NCI-H526 treated with DMSO at 0.1 percent for 48 hours (cell line): Measurements from ENCODE around the gene MAB21L1.

Experiments used
- DNase-seq: peaks from one replicate; lab custom pipeline; 2025; lab: John Stamatoyannopoulos, UW

MAB21L1 gene

DNA sequence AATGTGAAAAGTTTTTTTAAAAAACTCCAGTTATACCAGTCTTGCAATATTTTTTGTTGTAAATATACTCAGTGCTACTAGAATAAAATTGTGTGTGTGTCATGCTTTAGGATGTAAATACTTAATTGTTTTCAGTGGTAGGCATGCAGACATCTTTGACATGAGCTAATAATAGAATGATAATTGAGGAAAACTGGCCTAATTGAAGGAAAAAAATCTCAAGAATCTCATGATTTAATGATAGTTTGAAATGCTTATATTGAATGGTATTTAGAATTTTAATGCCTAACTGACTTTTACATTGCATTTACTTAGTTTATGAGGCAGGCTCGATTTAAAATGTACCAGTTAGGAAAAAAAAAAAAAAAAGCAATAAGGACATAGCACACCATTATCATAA, 3.2 kb upstream of the MAB21L1 start:
- DNase-seq = no peak

DNA sequence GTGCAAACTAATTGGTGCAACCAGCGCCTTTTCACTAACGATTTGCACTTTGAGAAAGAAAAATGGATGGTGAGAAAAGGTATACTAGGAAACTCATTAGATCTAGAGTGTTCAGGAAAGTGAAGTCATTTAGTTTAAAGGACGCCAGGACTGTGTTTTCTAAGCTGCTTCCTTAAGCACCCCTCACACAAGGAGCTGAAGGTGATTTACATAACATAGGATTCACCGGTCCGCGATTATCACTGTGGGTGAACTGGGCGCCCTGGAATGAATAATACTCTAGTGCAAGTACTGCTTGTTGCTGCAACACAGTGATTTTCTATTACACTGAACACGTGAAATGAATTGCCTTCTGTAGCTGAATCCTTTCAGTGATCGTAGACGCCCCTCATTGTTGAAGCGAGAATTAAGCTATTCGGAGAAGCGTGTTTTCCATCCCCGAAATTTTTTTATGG, 2.6 kb upstream of the MAB21L1 start:
- DNase-seq = no peak

DNA sequence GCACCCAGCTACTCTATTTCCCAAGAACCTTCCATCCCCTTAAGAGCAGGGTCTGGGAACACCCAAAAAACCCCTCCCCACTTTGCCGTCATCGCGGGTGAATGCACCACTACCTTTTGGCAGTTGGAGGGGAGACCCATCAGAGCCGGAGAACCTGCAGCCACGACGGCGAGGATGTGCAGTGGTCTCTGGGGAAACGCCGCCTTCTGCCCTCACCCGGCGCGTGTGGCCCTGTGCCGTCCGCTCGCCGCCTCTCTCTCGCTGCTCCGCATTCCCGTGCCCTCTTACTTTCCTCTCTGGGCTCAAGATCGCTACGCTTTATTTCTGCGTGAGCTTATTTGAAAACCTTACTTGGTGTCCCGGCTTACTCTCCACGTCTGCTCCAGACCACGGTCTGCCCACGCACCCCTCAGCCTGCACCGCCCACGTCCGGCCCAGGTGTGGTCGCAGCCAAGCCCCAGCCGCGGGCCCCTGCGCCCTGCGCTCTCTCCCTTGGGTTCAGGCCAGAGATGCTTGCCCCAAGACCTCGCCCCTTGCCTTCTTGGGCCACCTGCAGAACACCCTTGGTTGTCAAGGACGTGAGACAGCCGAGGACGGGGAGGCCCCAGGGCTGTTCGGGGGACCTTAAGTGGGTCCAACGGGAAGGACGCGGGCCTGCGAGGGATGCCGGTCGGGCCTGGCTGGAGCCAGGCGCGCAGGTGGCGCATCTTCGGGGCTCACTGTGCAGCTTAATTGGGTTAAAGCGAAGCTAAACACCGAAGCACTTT, 2.0 kb upstream of the MAB21L1 start:
- DNase-seq = no peak

DNA sequence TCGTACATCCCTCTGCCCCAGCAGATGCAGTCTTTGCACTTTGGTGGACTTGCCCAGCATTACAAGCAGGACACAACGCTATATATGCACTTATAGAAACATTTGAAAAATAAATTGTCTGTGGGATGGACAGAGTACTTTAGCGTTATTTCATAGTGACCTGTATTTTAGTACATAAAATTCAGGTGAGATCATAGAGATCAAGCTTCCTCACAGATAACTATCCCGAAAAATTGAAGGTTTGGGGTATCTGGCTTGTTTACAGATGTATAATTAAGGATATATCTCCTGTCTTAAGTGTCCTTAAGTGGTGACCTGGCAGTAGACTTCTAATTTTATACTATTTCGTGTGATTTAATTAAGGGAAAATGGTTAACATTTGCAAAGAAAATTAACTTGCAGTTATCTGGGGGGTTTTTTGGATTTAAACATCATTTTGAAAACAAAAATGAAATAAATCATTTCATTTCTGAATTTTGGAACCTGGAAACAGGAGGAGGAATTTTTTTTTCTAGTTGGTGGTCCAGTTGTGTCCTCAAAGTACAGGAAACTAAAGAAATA, 977 bp upstream of the MAB21L1 start:
- no peak for DNase-seq

DNA sequence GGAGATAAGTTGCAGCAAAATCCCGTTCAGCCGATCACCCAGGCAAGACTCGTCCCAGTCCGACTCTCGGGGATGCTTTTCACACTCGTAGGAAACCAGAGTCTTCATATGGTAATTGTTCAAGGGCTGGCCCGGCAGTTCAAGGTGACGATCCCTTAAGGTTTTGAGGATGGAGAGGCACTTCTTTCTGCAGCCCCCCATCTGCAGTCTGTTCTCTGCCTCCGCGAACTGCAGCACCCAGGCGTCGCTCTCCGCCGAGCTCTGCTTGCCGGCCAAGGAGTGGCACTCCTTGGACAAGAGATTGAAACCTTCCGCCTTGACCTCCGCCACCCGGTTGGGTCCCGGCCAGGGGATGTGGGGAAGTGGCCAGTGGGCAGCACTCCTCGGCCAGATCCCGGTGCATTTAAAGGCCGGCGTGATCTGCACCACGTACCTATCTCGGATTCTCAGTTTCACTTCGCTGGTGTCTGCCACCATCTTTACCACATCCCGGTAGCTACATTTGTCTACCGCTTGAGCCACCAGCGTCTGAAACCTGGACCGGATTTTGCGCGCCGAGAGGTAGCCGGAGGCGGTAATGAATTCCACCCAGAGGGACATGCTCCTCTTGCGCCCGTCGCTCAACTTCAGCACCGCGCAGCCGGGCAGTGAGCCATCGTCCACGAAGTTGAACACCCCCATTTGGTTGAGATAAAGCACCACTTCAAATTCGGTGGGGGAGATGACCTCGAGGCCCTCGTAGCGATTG, 1.1 kb downstream of the MAB21L1 start:
- DNase-seq = no peak

DNA sequence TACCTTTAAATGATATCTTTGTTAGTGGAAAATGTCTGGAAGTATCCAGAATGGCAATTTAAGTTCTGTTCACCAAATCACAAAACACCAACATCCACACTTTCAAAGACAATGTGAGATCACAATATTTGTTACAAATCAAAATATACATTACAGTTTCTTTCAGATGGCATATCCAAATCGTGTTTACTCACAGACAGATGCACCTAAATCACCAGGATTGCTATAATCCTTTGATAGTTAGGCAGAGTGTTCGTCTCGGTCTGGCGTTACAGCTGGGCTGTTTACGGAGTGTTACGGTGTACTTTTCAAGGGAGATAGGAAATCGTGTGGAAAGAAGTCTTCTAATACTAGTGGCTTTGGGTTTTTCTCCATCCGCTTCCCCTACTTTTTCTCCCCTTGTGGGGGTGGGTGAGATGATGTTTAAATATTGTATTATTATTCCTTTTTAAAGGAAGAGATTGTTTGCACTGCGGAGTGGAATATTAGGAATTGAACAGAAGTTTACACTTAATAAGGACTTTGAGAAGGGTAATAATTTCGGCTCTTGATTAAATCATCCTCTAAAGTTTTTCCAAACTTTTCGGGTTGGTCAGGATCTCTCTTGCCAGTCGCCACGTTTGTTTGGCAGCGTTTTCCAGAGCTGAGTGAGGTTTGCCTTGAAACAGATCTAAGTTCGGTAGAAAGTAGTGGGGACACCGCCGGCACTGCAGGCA, 1.8 kb downstream of the MAB21L1 start:
- no peak for DNase-seq

DNA sequence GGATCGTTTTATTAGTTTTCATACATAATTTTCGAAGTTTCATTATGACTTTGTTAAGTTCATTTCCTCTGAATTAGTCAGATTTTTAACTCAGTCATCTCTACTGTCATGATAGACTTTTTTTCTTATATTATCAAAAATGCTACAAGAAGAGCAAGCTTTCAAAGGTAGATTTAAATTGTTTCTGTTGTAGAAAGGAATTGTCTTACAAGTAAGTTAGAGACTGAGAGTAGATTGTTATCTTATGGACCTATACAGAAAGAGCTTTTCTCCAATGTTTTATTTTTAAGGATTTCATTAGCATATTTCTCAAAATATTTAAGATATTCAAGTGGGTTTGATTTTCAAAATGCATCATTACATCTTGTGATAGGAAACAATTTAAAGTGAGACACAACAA, 2.7 kb downstream of the MAB21L1 start:
- no peak for DNase-seq

DNA sequence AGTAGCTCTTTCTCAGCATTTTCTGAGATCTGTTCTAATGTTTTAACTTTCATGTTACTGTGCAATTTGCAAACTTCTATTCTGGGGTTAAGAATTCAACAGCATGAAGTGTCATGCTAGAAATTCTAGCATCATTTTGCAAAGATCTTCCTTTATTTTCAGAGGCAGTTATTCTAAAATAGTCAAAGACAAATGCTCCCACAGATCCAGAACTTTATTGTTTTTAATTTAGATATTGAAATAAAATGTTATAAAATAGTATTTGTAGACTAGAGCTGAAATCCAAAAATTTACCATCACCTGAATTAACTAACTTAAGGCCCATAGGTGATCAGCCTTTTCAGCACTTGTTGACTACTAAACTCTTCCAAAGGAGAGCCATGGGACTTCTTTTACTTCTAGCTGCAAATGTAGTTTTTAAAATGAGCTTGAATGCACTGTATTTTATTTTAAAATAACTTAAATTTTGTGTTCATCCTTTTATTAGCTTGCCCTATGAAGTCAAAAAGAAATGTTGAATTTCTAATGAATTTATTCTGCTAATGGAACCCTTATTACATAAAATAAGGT, 3.2 kb downstream of the MAB21L1 start:
- DNase-seq = no peak

DNA sequence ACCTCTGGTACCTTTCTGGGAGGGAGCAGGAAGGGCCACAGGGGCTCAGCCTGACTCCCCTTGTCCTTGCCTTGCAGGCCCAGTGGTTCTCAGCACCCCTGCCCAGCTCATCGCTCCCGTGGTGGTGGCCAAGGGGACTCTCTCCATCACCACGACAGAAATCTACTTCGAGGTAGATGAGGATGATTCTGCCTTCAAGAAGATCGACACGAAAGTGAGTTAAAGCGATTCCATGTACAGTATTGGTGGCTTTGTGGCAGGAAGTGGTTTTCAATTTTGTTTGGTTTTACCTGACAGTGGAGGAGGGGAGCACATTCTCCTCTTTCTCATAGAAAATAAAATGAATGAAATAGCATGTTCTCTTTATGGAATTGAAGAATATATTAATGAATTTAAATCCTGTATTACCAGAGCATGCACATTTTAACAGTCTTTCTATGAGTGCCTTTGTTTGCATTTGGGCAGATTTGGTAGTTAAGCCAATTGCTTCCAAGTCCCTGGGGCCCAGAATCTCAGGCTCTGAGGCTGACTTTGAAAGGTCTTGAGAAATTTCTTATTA, 4.1 kb downstream of the MAB21L1 start:
- no peak for DNase-seq

DNA sequence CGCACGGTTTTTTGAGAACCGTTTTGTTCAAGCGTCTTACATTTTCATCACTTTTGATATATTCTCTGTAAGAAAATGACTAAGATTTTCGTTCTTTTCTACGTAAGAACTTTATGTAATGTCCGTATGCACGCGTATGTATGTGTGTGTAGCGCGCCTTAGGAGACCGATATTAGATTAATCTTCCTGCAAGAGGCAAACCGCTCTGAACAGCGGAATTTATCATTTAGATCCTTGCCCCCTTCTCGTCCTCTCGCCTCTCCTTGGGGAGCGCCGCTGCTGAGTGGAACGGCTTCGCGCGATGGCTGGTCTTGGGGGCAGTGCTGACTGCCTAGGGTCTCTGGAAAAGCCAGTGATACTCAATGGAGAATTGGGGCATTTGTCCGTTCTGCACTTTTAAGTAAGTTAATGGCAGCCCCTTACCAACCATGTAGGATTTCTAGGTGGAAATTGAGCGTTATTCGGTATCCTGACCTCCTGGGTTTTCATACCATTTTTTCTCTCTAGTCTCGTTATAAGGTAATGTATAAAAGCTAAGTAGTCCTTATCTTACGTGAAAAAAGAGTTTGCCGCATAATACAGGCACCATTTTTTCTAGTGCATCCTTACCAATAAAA, 4.7 kb downstream of the MAB21L1 start:
- DNase-seq = no peak

DNA sequence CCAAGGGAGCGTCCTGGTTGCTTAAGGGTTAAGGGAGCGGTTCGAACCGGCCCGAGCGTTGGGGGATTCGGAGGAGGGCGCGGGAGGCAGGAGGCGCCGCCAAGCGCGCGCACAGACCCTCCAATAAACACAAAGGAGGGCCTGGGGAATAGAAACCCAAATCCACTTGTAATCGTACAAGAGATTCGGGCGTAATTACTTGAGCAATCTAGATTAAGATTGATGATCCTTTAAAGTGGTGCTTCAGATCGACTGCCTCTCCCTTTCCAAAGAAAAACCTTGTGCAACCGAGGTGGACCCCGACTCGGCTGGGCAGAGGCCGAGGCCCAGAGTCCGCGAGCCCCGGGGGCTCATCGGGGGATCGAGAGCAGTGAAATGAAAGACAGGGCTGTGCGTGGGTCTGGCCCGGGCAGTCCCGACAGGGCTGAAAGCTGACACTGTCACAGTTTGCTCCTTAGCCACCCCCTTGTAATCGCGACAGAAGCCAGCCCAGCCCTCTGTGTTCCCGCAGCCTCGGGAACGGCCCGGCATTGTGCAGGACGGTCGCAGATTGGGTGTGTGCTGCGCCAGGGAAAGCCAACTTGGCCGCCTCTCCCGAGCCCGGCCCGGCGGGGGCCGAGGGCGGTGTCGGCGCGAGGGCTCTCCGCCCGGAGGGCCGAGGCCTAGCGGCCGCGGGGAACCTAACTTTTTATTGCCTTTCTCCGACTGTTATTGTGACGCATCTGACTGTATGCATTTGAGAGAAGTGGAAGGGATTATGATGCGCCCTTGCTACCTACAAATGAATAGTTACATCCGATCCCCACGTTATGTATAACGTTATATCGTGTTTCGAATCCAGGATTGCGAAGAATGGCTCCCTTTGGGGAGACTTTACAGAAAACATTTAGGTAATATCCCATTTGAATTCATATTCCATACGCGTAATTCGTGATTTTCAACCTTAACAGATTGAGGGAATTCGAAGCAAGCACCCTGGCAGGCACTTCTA, 5.5 kb downstream of the MAB21L1 start:
- no peak for DNase-seq

DNA sequence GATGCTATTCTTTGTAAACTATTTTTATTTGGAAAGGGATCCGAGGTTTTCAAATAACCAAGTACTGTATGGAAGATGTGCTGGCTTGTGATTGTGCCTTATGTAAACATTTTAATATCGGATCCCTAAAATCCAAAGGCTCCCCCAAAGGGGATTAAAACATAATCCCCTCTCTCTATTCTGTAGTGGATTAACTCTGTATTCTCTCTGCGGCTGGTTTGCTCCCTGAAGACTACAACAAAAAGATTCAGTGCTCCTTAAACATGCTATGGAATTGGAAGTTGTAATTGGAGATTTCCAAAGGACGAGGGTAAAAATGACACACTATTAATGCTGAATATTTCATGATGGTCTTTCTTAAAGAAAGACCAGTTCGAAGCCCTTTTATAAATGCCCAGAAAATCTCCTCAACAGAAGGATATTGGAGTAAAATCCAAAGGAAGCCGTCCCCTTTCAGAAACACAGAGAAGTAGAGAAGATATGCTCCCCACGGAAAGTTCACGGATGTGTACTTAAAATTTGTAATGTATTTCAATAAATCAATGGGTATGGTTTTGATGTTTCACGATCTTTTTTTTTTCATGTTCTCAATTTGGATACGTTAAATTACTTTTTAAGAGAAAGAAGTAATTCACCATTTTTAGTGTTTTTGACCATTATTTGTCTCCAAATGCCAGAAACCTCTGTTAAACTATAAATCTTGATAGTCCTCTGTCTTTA, 6.5 kb downstream of the MAB21L1 start:
- DNase-seq = no peak

DNA sequence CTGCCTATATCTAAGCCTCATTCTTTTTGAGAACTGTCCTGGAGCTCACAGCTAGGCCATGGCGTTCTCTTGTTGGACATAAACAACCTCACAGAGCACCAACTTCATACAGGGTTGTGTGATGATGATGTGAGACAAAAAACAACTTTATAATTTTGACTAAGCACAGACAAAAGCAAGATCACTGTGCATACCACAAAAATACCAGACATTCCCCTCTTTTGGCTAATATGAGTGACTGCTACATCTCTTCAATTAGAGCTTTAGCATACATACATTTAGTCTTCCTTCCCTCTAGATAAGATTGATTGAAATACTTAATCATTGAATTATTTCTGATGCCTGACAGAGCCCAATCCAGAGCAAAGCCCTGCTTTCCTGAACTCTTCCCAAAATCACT, 8.3 kb downstream of the MAB21L1 start:
- DNase-seq = no peak

DNA sequence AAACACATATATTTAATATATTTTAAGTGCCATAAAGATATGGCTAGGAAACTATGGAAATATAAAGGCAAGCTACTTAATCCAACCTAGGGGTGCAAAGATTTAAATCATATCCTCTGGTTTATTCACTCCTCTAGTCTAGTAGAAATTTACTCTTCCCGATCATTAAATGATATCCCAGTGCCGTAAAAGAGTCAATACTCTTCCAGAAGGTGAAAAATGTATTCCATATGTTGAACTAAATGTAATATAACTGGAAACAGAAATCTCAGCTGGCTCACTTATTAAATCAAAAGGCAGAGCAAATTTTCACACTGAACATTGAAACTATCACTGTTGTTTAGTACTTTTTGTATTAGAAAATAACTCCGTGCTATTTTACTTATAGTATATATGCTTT, 11.1 kb downstream of the MAB21L1 start:
- DNase-seq = no peak

DNA sequence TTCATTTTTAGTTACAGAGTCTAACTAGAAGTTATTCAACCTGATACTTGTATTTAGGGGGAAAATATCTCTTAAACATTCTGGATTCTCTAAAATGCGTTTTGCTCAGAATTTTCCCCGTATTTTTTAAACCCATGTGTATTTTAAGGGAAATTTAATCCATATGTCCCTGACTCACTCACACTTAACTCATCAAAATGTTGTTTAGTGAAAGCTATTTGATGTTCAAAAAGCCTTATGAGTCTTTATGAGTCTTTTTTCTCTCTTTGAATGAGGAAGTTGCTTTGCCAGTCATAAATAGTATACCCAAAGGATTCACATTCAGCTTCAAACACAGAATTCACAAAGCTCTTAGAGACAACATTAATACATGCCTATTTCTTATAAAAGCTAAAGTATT, 16.4 kb downstream of the MAB21L1 start:
- no peak for DNase-seq

DNA sequence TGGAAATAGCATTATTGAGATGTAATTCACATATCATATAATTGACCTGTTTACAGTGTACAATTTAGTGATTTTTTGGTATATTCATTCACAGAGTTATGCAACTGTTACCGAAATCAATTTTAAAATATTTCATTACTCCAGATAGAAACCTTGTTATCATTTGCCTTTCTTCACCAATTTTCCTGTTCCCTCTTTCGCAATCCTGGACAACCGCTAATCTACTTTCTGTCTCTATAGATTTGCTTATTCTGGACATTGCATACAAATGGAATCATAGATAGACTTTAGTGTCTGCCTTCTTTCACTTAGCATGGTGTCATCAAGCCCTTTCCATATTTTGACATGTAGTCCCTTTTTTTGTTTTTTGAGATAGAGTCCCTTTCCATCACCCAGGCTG, 19.2 kb downstream of the MAB21L1 start:
- no peak for DNase-seq

DNA sequence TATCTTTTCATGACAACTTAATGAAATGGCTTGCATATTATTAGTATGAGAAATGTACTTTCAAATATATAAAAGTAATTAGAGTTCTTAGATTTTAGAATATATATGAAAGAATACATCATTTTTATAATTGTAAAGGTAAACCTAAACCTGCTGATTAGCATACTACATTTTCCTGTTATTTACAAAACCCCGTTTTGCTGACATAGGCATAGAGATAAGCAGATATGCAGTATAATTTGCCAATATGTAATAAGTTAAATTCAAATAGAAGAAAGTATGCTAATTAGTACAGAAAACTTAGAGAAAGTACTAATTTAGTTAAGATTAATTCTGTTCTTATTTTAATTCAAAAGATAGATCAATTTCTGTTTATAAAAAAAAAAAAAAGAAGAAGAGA, 21.5 kb downstream of the MAB21L1 start:
- DNase-seq = no peak

DNA sequence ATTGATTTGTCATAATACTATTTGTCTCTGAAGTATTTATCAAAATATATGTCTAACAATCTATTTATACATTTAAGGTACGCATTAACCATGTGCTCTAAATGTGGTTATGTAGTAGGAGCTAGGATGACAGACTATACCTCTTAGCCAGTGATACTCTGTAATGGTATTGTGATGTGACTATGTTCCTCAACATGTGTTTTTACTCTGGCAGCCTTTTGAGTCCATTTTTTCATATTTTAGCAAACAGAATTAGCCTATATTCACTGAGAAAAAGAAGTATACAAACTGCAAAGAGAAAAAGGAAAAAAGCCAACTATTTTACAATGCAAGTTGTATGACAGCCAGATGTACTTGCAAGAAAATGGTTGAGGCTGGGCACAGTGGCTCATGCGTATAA, 26.7 kb downstream of the MAB21L1 start:
- no peak for DNase-seq

DNA sequence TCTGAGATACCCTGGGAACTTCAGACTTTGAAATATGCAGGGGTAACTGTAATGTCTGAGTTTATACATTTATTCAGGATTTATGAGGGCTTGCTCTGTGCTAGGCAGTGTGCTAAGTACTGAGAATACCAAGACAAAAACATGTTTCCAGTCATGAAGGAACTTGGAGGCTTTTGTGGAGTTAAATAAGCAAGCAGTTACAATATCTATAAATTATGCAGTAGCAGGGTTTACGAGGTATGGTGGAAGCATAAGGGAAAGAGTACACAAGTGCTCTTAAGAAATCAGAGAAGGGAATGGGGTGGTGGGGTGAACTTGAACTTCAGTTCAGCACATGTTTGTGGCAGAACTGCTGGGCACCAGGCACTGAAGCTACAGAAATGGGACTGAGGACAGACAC, 28.0 kb downstream of the MAB21L1 start:
- DNase-seq = no peak
